ENCODE data around the gene PDCL3.

PDCL3 gene

GRCh38 chr2:100613719-100614118 lies 50.9 kb downstream of the PDCL3 start:
- no peak for FAIRE-seq

- no peak for FAIRE-seq
These were observed 51.7 kb downstream of the PDCL3 start for GRCh38 chr2:100614455-100615000.

GRCh38 chr2:100615471-100615870 lies 52.7 kb downstream of the PDCL3 start:
- FAIRE-seq = no peak

GRCh38 chr2:100615886-100616285 lies 53.1 kb downstream of the PDCL3 start:
- FAIRE-seq = no peak

- no peak for FAIRE-seq
These were observed 54.1 kb downstream of the PDCL3 start for GRCh38 chr2:100616841-100617390.

GRCh38 chr2:100619951-100620350 lies 57.2 kb downstream of the PDCL3 start:
- FAIRE-seq = no peak

GRCh38 chr2:100620481-100620880 lies 57.7 kb downstream of the PDCL3 start:
- no peak for FAIRE-seq

GRCh38 chr2:100621371-100621951 lies 58.7 kb downstream of the PDCL3 start:
- no peak for FAIRE-seq

GRCh38 chr2:100623033-100623715 lies 60.4 kb downstream of the PDCL3 start:
- FAIRE-seq = no peak

GRCh38 chr2:100623930-100624329 lies 61.1 kb downstream of the PDCL3 start:
- FAIRE-seq = no peak

- no peak for FAIRE-seq
These were observed 61.7 kb downstream of the PDCL3 start for GRCh38 chr2:100624536-100624935.

GRCh38 chr2:100625717-100626116 lies 62.9 kb downstream of the PDCL3 start:
- no peak for FAIRE-seq

All from G401.6 (cell line).